SK-N-SH treated with all-trans-retinoic acid at 6 μM for 48 hours (cell line): ENCODE results near the gene ADCY1.

ENCODE experiments used
- ATAC-seq: fragments of 200-7000 bp; cut with Tn5 transposase; 3 replicates; pipeline ENCODE4 v1.9.1; 2020; ENCODE audit warnings: mild to moderate bottlenecking, moderate library complexity
- ARNTL ChIP-seq: fragments of 450-650 bp; formaldehyde crosslinking; IDR thresholded peaks from 2 replicates; pipeline ENCODE4 v1.5.0; 2020; ENCODE audit warnings: low read depth, mild to moderate bottlenecking, moderate library complexity, borderline replicate concordance
- BACH2 ChIP-seq: fragments of 250-450 bp; sonication (Bioruptor Pico); IDR thresholded peaks from 2 replicates; pipeline ENCODE4 v1.9.0; 2021; ENCODE audit warnings: mild to moderate bottlenecking, borderline replicate concordance
- CSDC2 ChIP-seq: fragments of 250-450 bp; sonication (Bioruptor Pico); IDR thresholded peaks from 2 replicates; pipeline ENCODE4 v1.5.0; 2020; ENCODE audit warnings: mild to moderate bottlenecking, moderate library complexity
- CSRNP3 ChIP-seq: fragments of 250-450 bp; sonication (Bioruptor Pico); IDR thresholded peaks from 2 replicates; pipeline ENCODE4 v1.5.1; 2021; ENCODE audit warnings: mild to moderate bottlenecking, moderate library complexity
- ESRRG ChIP-seq: fragments of 250-450 bp; sonication (Bioruptor Pico); IDR thresholded peaks from 2 replicates; pipeline ENCODE4 v1.6.1; 2021; ENCODE audit warnings: mild to moderate bottlenecking
- GLIS3 ChIP-seq: fragments of 250-450 bp; sonication (Bioruptor Pico); IDR thresholded peaks from 2 replicates; pipeline ENCODE4 v1.5.0; 2020; ENCODE audit warnings: mild to moderate bottlenecking, moderate library complexity
- ISL1 ChIP-seq: fragments of 250-450 bp; sonication (Bioruptor Pico); IDR thresholded peaks from 2 replicates; pipeline ENCODE4 v2.1.2; 2022; ENCODE audit warnings: mild to moderate bottlenecking, moderate library complexity
- OSR1 ChIP-seq: fragments of 250-450 bp; sonication (Bioruptor Pico); IDR thresholded peaks from 2 replicates; pipeline ENCODE4 v1.8.0; 2022; ENCODE audit warnings: moderate library complexity, mild to moderate bottlenecking, inconsistent platforms
- PPARA ChIP-seq: fragments of 250-450 bp; sonication (Bioruptor Pico); IDR thresholded peaks from 2 replicates; pipeline ENCODE4 v1.5.0; 2020; ENCODE audit warnings: mild to moderate bottlenecking, borderline replicate concordance
- RARB ChIP-seq: fragments of 250-450 bp; sonication (Bioruptor Pico); IDR thresholded peaks from 2 replicates; pipeline ENCODE4 v1.8.0; 2021; ENCODE audit warnings: mild to moderate bottlenecking, moderate library complexity
- SNAI2 ChIP-seq: fragments of 250-450 bp; sonication (Bioruptor Pico); IDR thresholded peaks from 2 replicates; pipeline ENCODE4 v1.5.0; 2020; ENCODE audit warnings: mild to moderate bottlenecking, moderate library complexity
- TCF4 ChIP-seq: fragments of 250-450 bp; sonication (Bioruptor Pico); IDR thresholded peaks from 2 replicates; pipeline ENCODE4 v1.8.0; 2021; ENCODE audit warnings: mild to moderate bottlenecking, moderate library complexity, borderline replicate concordance
- TSHZ2 ChIP-seq: fragments of 250-450 bp; sonication (Bioruptor Pico); IDR thresholded peaks from 2 replicates; pipeline ENCODE4 v1.5.0; 2020; ENCODE audit warnings: mild to moderate bottlenecking, moderate library complexity
- ZFP3 ChIP-seq: fragments of 250-450 bp; sonication (Bioruptor Pico); IDR thresholded peaks from 2 replicates; pipeline ENCODE4 v1.5.0; 2020; ENCODE audit warnings: mild to moderate bottlenecking, moderate library complexity
- ZFP30 ChIP-seq: fragments of 450-650 bp; formaldehyde crosslinking; IDR thresholded peaks from 2 replicates; pipeline ENCODE4 v1.5.0; 2022; ENCODE audit warnings: mild to moderate bottlenecking, moderate library complexity
- ZNF565 ChIP-seq: fragments of 450-650 bp; formaldehyde crosslinking; conservative IDR thresholded peaks from 2 replicates; pipeline ENCODE4 v1.5.0; 2020; ENCODE audit warnings: low read depth, mild to moderate bottlenecking, moderate library complexity
- ZNF70 ChIP-seq: fragments of 450-650 bp; formaldehyde crosslinking; IDR thresholded peaks from 2 replicates; pipeline ENCODE4 v1.5.0; 2020; ENCODE audit warnings: mild to moderate bottlenecking, moderate library complexity
- TF ChIP-seq, protein P1 (sequence below): fragments of 250-450 bp; sonication (Bioruptor Pico); IDR thresholded peaks from 2 replicates; pipeline ENCODE4 v1.5.1; 2020; ENCODE audit warnings: low read depth, mild to moderate bottlenecking, moderate library complexity
- TF ChIP-seq, protein P2 (sequence below): fragments of 250-450 bp; sonication (Bioruptor Pico); IDR thresholded peaks from 2 replicates; pipeline ENCODE4 v1.8.0; 2021; ENCODE audit warnings: low read depth, mild to moderate bottlenecking, moderate library complexity, borderline replicate concordance
- TF ChIP-seq, protein P3 (sequence below): fragments of 250-450 bp; sonication (Bioruptor Pico); IDR thresholded peaks from 2 replicates; pipeline ENCODE4 v1.8.0; 2020; ENCODE audit warnings: mild to moderate bottlenecking, moderate library complexity, borderline replicate concordance

ADCY1 gene

GRCh38 chr7:45710271-45711160 lies 136.3 kb downstream of the ADCY1 start:
- TF ChIP-seq, protein P1, sequence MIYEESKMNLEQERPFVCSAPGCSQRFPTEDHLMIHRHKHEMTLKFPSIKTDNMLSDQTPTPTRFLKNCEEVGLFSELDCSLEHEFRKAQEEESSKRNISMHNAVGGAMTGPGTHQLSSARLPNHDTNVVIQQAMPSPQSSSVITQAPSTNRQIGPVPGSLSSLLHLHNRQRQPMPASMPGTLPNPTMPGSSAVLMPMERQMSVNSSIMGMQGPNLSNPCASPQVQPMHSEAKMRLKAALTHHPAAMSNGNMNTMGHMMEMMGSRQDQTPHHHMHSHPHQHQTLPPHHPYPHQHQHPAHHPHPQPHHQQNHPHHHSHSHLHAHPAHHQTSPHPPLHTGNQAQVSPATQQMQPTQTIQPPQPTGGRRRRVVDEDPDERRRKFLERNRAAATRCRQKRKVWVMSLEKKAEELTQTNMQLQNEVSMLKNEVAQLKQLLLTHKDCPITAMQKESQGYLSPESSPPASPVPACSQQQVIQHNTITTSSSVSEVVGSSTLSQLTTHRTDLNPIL (CRISPR knock-in tag), result no peak
- TF ChIP-seq TSHZ2 (CRISPR knock-in tag) (no peak), ZFP30 (CRISPR knock-in tag) (no peak), TCF4 (CRISPR knock-in tag) (no peak), CSDC2 (CRISPR knock-in tag) (no peak), OSR1 (CRISPR knock-in tag) (no peak), ZFP3 (CRISPR knock-in tag) (no peak), ZNF70 (no peak), RARB (CRISPR knock-in tag) (no peak), PPARA (CRISPR knock-in tag) (no peak), BACH2 (no peak), ESRRG (CRISPR knock-in tag) (no peak), CSRNP3 (CRISPR knock-in tag) (no peak), SNAI2 (no peak), ARNTL (CRISPR knock-in tag) (no peak)
- TF ChIP-seq, protein P2, sequence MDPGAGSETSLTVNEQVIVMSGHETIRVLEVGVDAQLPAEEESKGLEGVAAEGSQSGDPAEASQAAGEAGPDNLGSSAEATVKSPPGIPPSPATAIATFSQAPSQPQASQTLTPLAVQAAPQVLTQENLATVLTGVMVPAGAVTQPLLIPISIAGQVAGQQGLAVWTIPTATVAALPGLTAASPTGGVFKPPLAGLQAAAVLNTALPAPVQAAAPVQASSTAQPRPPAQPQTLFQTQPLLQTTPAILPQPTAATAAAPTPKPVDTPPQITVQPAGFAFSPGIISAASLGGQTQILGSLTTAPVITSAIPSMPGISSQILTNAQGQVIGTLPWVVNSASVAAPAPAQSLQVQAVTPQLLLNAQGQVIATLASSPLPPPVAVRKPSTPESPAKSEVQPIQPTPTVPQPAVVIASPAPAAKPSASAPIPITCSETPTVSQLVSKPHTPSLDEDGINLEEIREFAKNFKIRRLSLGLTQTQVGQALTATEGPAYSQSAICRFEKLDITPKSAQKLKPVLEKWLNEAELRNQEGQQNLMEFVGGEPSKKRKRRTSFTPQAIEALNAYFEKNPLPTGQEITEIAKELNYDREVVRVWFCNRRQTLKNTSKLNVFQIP (CRISPR knock-in tag), result no peak
- TF ChIP-seq, protein P3, sequence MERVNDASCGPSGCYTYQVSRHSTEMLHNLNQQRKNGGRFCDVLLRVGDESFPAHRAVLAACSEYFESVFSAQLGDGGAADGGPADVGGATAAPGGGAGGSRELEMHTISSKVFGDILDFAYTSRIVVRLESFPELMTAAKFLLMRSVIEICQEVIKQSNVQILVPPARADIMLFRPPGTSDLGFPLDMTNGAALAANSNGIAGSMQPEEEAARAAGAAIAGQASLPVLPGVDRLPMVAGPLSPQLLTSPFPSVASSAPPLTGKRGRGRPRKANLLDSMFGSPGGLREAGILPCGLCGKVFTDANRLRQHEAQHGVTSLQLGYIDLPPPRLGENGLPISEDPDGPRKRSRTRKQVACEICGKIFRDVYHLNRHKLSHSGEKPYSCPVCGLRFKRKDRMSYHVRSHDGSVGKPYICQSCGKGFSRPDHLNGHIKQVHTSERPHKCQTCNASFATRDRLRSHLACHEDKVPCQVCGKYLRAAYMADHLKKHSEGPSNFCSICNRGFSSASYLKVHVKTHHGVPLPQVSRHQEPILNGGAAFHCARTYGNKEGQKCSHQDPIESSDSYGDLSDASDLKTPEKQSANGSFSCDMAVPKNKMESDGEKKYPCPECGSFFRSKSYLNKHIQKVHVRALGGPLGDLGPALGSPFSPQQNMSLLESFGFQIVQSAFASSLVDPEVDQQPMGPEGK (CRISPR knock-in tag), result no peak
- no peak for ATAC-seq

DNA sequence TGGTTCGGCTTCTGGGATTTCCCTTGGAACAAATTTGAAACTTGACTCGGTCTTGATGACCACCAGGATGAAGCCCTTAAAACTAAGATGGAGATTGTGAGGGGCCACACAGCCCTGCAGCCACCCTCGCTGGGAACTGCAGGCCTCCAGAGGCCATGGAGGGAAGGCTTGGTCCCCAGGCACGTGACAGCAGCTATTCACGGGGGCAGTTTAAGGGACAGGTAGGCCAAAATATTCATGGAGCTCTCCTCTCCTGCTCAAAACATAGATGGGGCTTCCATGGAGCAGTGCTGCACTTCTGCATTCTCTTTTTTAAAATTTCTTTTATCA lies 137.0 kb downstream of the ADCY1 start:
- no peak for ATAC-seq
- TF ChIP-seq ZFP3 (CRISPR knock-in tag) (no peak), BACH2 (no peak), ZNF565 (CRISPR knock-in tag) (no peak), ISL1 (no peak), ZFP30 (CRISPR knock-in tag) (no peak), CSDC2 (CRISPR knock-in tag) (no peak), OSR1 (CRISPR knock-in tag) (no peak), ZNF70 (no peak), PPARA (CRISPR knock-in tag) (no peak)
- TF ChIP-seq, all 23 proteins: peak for 0

GRCh38 chr7:45712057-45712689 lies 138.0 kb downstream of the ADCY1 start:
- no peak for ATAC-seq
- TF ChIP-seq GLIS3 (CRISPR knock-in tag) (no peak), ZFP3 (CRISPR knock-in tag) (no peak), ESRRG (CRISPR knock-in tag) (no peak)
